GM21529 (cell line): ENCODE results near the gene PRLR.

Source experiments
- ATAC-seq: cut with Tn5 transposase; IDR thresholded peaks from one replicate; pipeline ENCODE4 v1.9.1; 2021; ENCODE audit not compliant: unreplicated experiment

The PRLR gene

DNA sequence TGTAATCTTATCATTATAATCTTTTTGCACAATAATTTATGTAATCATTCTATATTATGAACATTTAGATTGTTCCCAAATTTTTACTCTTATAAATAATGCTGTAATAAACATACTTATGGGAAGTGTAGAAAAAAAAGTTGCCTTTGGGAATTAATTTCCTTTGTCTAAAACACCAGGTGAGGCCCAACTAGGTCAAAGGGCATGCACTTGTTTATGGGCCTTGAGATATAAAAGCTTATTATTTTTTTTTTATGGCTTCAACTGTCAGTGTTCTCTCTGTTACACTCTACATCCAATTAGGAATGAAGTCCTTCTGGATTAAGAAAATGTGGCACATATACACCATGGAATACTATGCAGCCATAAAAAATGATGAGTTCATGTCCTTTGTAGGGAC lies 6.5 kb upstream of the PRLR start:
- no peak for ATAC-seq

DNA sequence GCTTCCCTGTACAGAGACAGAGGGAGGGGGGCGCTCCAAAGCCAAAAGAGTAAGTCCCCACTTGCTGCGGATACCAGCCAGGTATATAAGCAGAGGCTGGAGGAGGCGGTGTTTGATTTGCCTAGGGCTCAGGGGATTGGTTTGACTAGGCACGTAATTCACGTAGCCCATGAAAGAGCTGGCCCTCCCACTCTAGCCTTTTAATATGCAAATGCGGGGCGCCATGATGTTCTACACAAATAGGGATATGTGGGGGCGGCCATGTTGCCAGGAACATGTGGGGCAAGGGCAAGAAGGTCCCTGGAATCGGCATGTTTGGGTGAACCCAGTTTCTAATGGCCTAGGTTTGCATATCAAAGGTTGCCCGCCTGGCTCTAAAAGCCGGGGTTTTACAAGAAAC lies 3.3 kb upstream of the PRLR start:
- no peak for ATAC-seq

GRCh38 chr5:35233121-35233520 lies 2.8 kb upstream of the PRLR start:
- ATAC-seq = no peak

- no peak for ATAC-seq
Observed at GRCh38 chr5:35232124-35232523, 1.8 kb upstream of the PRLR start.

- peak; percentile 66 for ATAC-seq
Observed at GRCh38 chr5:35229076-35230037, 930 bp downstream of the PRLR start.

DNA sequence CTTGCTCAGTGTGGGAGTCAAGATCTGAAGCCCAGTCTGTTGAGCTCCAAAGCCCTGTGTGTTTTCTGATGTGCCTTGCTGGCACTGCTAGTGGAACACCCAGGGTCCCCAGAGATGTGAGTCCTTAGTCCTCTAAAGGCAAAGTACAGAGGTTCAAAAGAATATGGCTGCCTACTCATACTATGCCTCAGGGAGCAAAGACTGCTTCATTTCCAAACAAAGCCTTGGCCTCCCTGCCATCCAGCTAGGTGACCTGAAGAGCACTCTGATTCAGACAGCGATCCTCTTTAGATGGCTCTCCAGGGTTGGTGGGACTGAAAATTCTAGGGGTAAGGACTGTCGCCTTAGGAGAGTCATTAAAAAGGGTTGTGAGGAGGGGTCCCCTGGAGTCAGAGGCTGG lies 2.0 kb downstream of the PRLR start:
- no peak for ATAC-seq

GRCh38 chr5:35227720-35228119 lies 2.6 kb downstream of the PRLR start:
- ATAC-seq = no peak

DNA sequence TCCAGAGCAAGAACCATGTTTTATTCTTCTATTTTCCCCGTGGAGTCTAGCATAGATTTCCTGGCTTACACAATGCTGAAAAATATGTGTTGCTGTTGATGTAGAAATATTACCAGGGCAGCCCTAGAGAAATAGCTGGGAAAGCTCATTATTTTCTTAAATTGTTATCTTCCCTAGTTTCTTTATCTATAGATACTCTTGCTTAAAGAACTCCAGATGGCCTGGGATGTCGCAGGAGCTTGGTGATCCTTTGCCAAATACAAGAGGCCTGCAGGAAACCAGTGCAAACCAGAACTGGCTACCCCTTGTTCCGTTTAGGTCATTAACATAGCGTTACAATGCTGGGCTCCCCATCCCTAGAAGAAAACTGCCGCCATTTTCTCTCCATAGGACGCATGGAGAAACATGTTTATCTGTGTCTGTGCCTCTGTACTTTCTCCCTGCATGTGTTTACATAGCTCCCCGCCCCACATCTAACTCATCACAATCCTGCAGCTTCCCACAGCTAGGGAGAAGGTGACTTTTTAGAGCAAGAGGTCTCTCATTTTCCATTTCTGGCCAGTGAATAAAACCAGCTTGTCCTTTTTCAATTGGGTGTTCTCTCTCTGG lies 6.4 kb downstream of the PRLR start:
- no peak for ATAC-seq

GRCh38 chr5:35220967-35221366 lies 9.3 kb downstream of the PRLR start:
- no peak for ATAC-seq

GRCh38 chr5:35218981-35219380 lies 11.3 kb downstream of the PRLR start:
- no peak for ATAC-seq

- ATAC-seq = no peak
Observed at GRCh38 chr5:35214051-35214450, 16.2 kb downstream of the PRLR start.

DNA sequence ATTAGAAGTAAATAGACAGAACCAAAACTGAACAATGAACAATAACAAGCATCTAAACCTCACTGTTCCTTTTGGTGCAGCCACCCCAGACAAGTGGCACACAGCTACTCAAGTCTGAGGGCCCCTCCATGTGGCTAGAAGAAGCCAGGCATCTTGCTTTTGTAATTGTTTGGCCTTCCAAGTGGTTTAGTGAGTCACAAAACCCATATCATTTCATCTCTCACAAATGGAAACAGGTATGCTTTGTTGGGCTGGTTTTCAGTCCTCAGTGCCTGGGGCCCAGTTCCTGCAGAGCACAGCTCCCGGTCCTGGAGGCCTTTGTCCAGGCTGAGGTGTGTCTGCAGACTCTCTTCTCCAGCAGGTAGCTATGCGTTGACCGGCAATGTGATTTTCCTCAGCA lies 16.7 kb downstream of the PRLR start:
- ATAC-seq = no peak

DNA sequence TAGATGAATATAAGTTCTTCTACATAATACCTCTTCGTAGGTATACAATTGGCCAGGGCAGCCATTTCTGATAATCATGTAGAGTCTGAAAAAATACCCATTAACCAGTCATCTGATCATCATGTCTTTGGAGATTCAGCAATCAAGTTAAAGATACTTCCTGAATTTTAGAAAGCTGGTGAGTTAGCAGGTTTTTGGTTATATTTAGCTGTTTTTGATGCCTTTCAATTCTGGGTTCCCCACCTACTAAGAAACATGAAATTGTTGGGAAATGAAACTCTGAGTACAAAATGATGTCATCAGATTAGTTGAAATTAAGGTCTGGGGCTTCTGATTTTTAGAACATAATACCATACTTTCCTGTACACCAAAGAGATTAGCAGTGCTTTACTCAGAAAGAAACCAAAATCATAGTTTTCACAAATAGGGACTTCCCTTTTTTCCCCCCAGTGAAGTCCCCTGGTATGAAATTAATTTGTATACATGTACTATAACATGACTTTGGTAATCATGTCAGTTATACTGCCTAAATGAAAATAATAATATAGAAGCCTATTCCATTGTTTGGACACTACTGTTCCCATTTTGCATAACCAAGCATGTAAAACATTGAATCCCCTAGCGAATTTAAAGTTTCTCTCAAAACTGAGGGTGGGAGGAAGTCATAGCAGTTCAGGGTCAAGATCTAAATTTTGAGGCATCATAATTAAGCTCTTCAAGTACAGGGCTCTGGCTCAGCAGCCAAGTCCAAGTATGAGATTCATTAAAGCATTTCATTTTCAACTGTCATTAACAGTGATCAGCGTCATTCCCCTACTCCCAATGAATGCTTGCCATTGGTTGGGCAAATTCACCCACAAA lies 17.9 kb downstream of the PRLR start:
- peak; percentile 76 for ATAC-seq

DNA sequence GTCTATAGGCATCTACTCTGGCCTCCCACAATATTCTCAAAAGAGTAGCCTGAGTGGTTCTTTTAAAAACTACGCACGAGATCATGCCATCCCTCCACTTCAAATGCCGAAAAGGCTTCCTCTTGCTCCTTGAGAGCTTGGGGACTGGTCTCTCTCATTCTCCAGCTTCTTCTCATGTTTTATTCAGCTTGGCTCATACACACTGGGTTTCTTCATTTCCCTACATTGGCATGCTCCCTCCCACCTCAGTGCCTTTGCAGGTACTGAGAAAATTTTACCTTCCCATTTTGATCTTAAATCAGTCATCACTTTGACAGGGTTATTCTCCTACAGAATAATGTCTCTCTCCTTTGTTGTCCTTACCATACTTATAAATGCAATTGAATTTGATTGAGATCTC lies 20.4 kb downstream of the PRLR start:
- ATAC-seq = no peak

DNA sequence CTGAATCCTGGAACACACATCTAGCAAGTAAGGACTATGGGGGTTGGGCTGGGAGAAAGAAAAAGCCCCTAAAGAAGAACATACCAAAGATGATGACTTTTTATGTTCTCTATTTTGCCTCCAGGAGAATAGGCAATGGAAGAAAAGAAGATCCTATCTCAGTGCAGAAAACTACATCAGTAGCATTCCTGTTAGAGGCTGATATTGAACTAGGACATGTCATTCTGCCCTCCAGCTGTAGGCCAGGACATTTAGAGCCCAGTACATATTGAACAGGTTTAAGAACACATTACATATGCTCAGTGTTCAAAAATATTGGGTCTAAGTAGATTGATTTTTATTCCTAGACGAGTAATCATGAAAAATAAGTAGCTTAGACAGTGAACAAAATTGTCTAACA lies 24.7 kb downstream of the PRLR start:
- ATAC-seq = no peak

GRCh38 chr5:35205186-35205585 lies 25.1 kb downstream of the PRLR start:
- no peak for ATAC-seq

GRCh38 chr5:35203403-35203802 lies 26.9 kb downstream of the PRLR start:
- ATAC-seq = no peak

GRCh38 chr5:35202319-35203111 lies 27.8 kb downstream of the PRLR start:
- peak; percentile 84 for ATAC-seq

- ATAC-seq = no peak
Observed at GRCh38 chr5:35201291-35201690, 29.0 kb downstream of the PRLR start.

DNA sequence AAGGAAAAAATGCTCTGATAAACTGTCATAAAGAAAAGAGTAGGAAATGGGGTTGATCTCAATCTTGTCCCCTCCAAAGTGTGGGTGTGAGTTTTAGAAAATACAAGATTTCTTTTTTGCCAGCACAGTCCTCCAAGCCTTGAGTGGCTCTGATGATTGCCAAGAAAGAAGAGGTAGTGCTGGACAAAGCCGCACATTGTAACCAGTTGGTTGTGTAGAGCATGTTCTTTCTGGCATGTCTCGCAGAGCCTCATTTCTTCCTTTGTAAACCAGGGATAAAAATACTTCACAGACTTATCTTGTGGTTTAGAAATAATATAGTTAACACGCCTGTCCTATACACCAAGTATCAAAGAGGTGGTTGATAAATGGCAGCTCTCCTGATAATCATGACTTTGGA lies 30.4 kb downstream of the PRLR start:
- ATAC-seq = no peak

DNA sequence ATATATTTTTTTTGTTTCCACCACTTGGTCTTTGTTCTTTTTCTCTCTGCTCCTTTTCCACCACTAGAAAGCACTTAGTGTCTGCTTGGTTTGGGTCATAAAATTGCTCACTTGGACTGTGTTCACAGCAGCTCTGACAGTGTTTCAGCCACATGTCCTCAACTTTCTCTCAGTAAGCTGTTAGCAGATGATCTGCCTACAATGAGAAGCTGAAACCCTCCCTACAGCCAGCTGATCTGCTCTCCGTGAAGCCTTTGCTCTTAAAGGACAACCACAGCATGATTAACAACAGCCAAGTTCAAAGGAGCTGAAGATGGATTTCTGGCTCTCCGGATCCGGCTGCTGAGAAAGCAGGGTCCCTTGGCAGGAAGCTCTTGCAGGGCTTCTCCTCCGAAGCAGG lies 31.6 kb downstream of the PRLR start:
- ATAC-seq = no peak
